IMR-90 (cell line): ENCODE data around the gene IFNG. TPM values are rescaled to one million over a fixed set of nuclear protein-coding genes. Genes with fewer than 3 reads are reported as not detected.

ENCODE experiments used
- ATAC-seq: fragments of 200-7000 bp; cut with Tn5 transposase; 2 replicates; pipeline ENCODE4 v1.9.1; 2020; ENCODE audit warnings: low read depth, mild to moderate bottlenecking, moderate library complexity
- BruUV-seq: library from RNA; stranded (reverse); fragments of 400-500 nt; replicated peaks from 2 replicates; lab custom pipeline; 2021; lab: Mats Ljungman, UMichigan
- CTCF ChIA-PET: fragments of 300-600 bp; formaldehyde crosslinking; extraction: SDS; loops from one replicate; lab custom pipeline; 2021; ENCODE audit warnings: antibody characterized with exemption; lab: Yijun Ruan, JAX
- POLR2A ChIA-PET: fragments of 300-600 bp; sonication (Branson Sonifier 250); formaldehyde crosslinking; loops from one replicate; lab custom pipeline; 2022; ENCODE audit warnings: antibody characterized with exemption; ENCODE audit not compliant: unreplicated experiment; lab: Charles Lee
- DNase-seq: peaks from one replicate; pipeline ENCODE4 v3.0.0; 2013
- H2AFZ ChIP-seq: replicated peaks from 2 replicates; pipeline ENCODE3; 2013; ENCODE audit warnings: low read length, mild to moderate bottlenecking; ENCODE audit not compliant: poor library complexity
- H2AK5ac ChIP-seq: 2 replicates; pipeline ENCODE4 v1.6.1; 2013; ENCODE audit warnings: low read depth, low read length, inconsistent platforms
- H2AK9ac ChIP-seq: replicated peaks from 2 replicates; pipeline ENCODE3; 2013; ENCODE audit warnings: mild to moderate bottlenecking, low read depth, low read length, moderate library complexity; ENCODE audit not compliant: poor library complexity
- H2BK120ac ChIP-seq: 2 replicates; pipeline ENCODE4 v1.6.1; 2013; ENCODE audit warnings: low read depth, low read length, inconsistent platforms
- H2BK15ac ChIP-seq: 3 replicates; pipeline ENCODE4 v1.6.1; 2013; ENCODE audit warnings: low read depth, low read length, inconsistent platforms
- H2BK20ac ChIP-seq: 2 replicates; pipeline ENCODE4 v1.6.1; 2013; ENCODE audit warnings: low read depth, mild to moderate bottlenecking, inconsistent platforms, low read length, moderate library complexity
- H2BK5ac ChIP-seq: 2 replicates; pipeline ENCODE4 v1.6.1; 2013; ENCODE audit warnings: mild to moderate bottlenecking, low read depth, low read length, inconsistent platforms; ENCODE audit not compliant: poor library complexity, severe bottlenecking
- H3K14ac ChIP-seq: replicated peaks from 2 replicates; pipeline ENCODE4 v1.6.1; 2013; ENCODE audit warnings: low read depth, low read length, inconsistent platforms
- H3K18ac ChIP-seq: 2 replicates; pipeline ENCODE4 v1.6.1; 2013; ENCODE audit warnings: low read depth, low read length, control low read depth
- H3K23ac ChIP-seq: 2 replicates; pipeline ENCODE4 v1.6.1; 2013; ENCODE audit warnings: low read depth, low read length, inconsistent platforms
- H3K27ac ChIP-seq: 2 replicates; pipeline ENCODE4 v1.5.1; 2013; ENCODE audit warnings: mild to moderate bottlenecking, control low read depth, low read length; ENCODE audit not compliant: insufficient read depth
- H3K27me3 ChIP-seq: 2 replicates; pipeline ENCODE4 v1.6.1; 2013; ENCODE audit warnings: low read length; ENCODE audit not compliant: control insufficient read depth, insufficient read depth
- H3K36me3 ChIP-seq: 2 replicates; pipeline ENCODE4 v1.6.1; 2013; ENCODE audit warnings: low read length, mixed read lengths; ENCODE audit not compliant: control insufficient read depth, insufficient read depth
- H3K4ac ChIP-seq: 2 replicates; pipeline ENCODE4 v1.6.1; 2013; ENCODE audit warnings: low read depth, low read length, inconsistent platforms
- H3K4me1 ChIP-seq: 2 replicates; pipeline ENCODE4 v1.6.1; 2013; ENCODE audit warnings: low read length, mixed read lengths; ENCODE audit not compliant: control insufficient read depth, insufficient read depth
- H3K4me2 ChIP-seq: 2 replicates; pipeline ENCODE4 v1.6.1; 2013; ENCODE audit warnings: low read depth, mild to moderate bottlenecking, control low read depth, low read length, moderate library complexity
- H3K4me3 ChIP-seq: 2 replicates; pipeline ENCODE4 v1.5.1; 2013; ENCODE audit warnings: low read depth, mild to moderate bottlenecking, control low read depth, low read length, moderate library complexity; ENCODE audit not compliant: insufficient read depth
- H3K56ac ChIP-seq: 2 replicates; pipeline ENCODE4 v1.6.1; 2013; ENCODE audit warnings: low read length, inconsistent platforms; ENCODE audit not compliant: insufficient read depth; ENCODE audit errors: extremely low read depth
- H3K79me1 ChIP-seq, 2 experiments: 2 replicates each; pipeline ENCODE4 v1.6.1; 2013; ENCODE audit warnings: low read length in 2 of 2, inconsistent platforms in 1 of 2, low read depth in 1 of 2
- H3K9ac ChIP-seq: 2 replicates; pipeline ENCODE4 v1.6.1; 2013; ENCODE audit warnings: low read depth, low read length, control low read depth
- H3K9me1 ChIP-seq: 2 replicates; pipeline ENCODE4 v1.6.1; 2013; ENCODE audit warnings: low read length, inconsistent platforms; ENCODE audit not compliant: insufficient read depth
- H3K9me3 ChIP-seq: 2 replicates; pipeline ENCODE4 v1.6.1; 2013; ENCODE audit warnings: low read length; ENCODE audit not compliant: control insufficient read depth, insufficient read depth
- H4K20me1 ChIP-seq: 2 replicates; pipeline ENCODE4 v1.6.1; 2013; ENCODE audit warnings: low read length, inconsistent platforms; ENCODE audit not compliant: insufficient read depth
- H4K5ac ChIP-seq: 2 replicates; pipeline ENCODE4 v1.6.1; 2013; ENCODE audit warnings: mild to moderate bottlenecking, low read depth, low read length, control low read depth
- H4K8ac ChIP-seq, 2 experiments: 2 replicates each; pipeline ENCODE4 v1.6.1; 2013; ENCODE audit warnings: low read depth in 2 of 2, low read length in 2 of 2, control low read depth in 1 of 2, inconsistent platforms in 1 of 2
- H4K91ac ChIP-seq: 2 replicates; pipeline ENCODE4 v1.6.1; 2013; ENCODE audit warnings: low read depth, low read length, inconsistent platforms; ENCODE audit not compliant: insufficient read depth
- BHLHE40 ChIP-seq: fragments of 150-350 bp; IDR thresholded peaks from 2 replicates; pipeline ENCODE4 v1.6.1; 2016; ENCODE audit warnings: mild to moderate bottlenecking, low read depth, low read length
- CEBPB ChIP-seq: IDR thresholded peaks from 2 replicates; pipeline ENCODE4 v1.6.1; 2012; ENCODE audit warnings: low read depth, low read length, improper control_type of control experiment
- CHD1 ChIP-seq: IDR thresholded peaks from 2 replicates; pipeline ENCODE4 v1.6.1; 2012; ENCODE audit warnings: low read depth, low read length, improper control_type of control experiment
- ELK1 ChIP-seq: fragments of 150-350 bp; IDR thresholded peaks from 2 replicates; pipeline ENCODE4 v1.6.1; 2016; ENCODE audit warnings: low read depth, mild to moderate bottlenecking, low read length, moderate library complexity, borderline replicate concordance
- FOS ChIP-seq: fragments of 150-350 bp; IDR thresholded peaks from 2 replicates; pipeline ENCODE4 v1.6.1; 2016; ENCODE audit warnings: low read depth, low read length
- MAFK ChIP-seq: IDR thresholded peaks from 2 replicates; pipeline ENCODE4 v1.6.1; 2012; ENCODE audit warnings: low read depth, low read length, improper control_type of control experiment
- MAZ ChIP-seq: IDR thresholded peaks from 2 replicates; pipeline ENCODE4 v1.6.1; 2012; ENCODE audit warnings: low read depth, mild to moderate bottlenecking, low read length, improper control_type of control experiment, moderate library complexity, borderline replicate concordance
- NFE2L2 ChIP-seq: fragments of 150-350 bp; IDR thresholded peaks from 2 replicates; pipeline ENCODE4 v1.6.1; 2016; ENCODE audit warnings: low read depth, mild to moderate bottlenecking, low read length
- RAD21 ChIP-seq: IDR thresholded peaks from 2 replicates; pipeline ENCODE4 v1.6.1; 2012; ENCODE audit warnings: low read length, improper control_type of control experiment
- RCOR1 ChIP-seq: IDR thresholded peaks from 2 replicates; pipeline ENCODE4 v1.6.1; 2012; ENCODE audit warnings: mild to moderate bottlenecking, low read length, improper control_type of control experiment; ENCODE audit not compliant: insufficient replicate concordance
- RFX5 ChIP-seq: IDR thresholded peaks from 2 replicates; pipeline ENCODE4 v1.8.0; 2012; ENCODE audit warnings: low read depth, mild to moderate bottlenecking, low read length, moderate library complexity
- SMC3 ChIP-seq: fragments of 150-350 bp; IDR thresholded peaks from 2 replicates; pipeline ENCODE4 v1.6.1; 2016; ENCODE audit warnings: low read depth, mild to moderate bottlenecking, antibody characterized with exemption, low read length, moderate library complexity
- USF2 ChIP-seq: fragments of 150-350 bp; IDR thresholded peaks from 2 replicates; pipeline ENCODE4 v1.6.1; 2017; ENCODE audit warnings: mild to moderate bottlenecking, antibody characterized with exemption, low read length, low read depth
- dilution Hi-C: fragments of 300-500 bp; cut with HindIII; formaldehyde crosslinking; loops from one replicate; pipeline ENCODE4 v1.14.3; 2018; ENCODE audit warnings: low sequenced_read_pairs; ENCODE audit not compliant: unreplicated experiment
- in situ Hi-C: fragments of 300-500 bp; cut with MboI; formaldehyde crosslinking; loops from 3 replicates; pipeline ENCODE4 v1.14.3; 2019; ENCODE audit warnings: low sequenced_read_pairs, inconsistent platforms, mixed read lengths
- intact Hi-C: fragments of 100-400 bp; cut with micrococcal nuclease; formaldehyde crosslinking; loops from 2 replicates; pipeline ENCODE4 v1.10.0; 2022
- polyA plus RNA-seq, 3 experiments: library from polyadenylated mRNA; depleted of rRNA; stranded (reverse); fragments of >200 nt; gene quantifications; 2 replicates each; pipeline ENCODE4 v1.2.3, GENCODE V29; 2012; ENCODE audit warnings: low replicate concordance in 1 of 3
- total RNA-seq: library from RNA; depleted of rRNA; stranded (reverse); fragments of >200 nt; gene quantifications from 2 replicates; pipeline ENCODE4 v1.2.3, GENCODE V29; 2012
- TF ChIP-seq, protein P1 (sequence below): conservative IDR thresholded peaks from 2 replicates; pipeline ENCODE4 v1.5.1; 2012; ENCODE audit warnings: mild to moderate bottlenecking, low read depth, low read length, improper control_type of control experiment

Gene IFNG
- total and polyA plus RNA-seq, 2 of the 4 experiments (the other 2 are of a cell fraction), result not detected

DNA sequence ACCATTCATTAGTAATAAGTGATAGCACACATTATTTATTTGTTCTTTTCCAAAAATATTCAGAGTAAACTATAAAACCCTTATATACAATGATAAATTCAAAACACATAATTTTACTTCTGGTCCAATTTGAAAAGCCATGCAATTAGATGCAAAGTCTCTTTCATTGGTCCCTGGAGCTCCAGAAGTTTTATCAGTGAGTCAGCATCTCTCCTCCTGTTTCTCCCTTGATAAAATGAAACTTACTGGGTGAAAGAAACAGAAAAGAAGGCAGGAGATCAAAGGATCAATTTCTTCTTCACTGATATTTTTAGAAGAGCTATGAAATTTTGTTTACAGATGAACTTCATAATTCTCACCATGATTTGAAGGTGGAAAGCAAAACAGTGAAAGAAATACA is 47.5 kb downstream of the IFNG start:
- H2BK20ac ChIP-seq, result no peak overlapping the region
- no peak overlapping the region for H3K9ac ChIP-seq
- no peaks in the 10 kb centered on the region for H3K9me3 ChIP-seq
- no peak overlapping the region for H2AFZ ChIP-seq
- no peak for ATAC-seq
- H3K79me1 ChIP-seq, result no peaks in the 10 kb centered on the region
- H2BK5ac ChIP-seq, result no peak overlapping the region
- no peak overlapping the region for H4K5ac ChIP-seq
- no peak overlapping the region for H3K14ac ChIP-seq
- H3K18ac ChIP-seq, result no peak overlapping the region
- no peak for DNase-seq
- no TSS peak for BruUV-seq
- H2BK15ac ChIP-seq, result no peak overlapping the region
- no peaks in the 10 kb centered on the region for H3K4me1 ChIP-seq
- H2AK5ac ChIP-seq, result no peak overlapping the region
- in situ Hi-C loops, result no loop called here
- H3K27me3 ChIP-seq, result no peaks in the 10 kb centered on the region; the same call in 1 of the 2 replicates
- H3K4me2 ChIP-seq, result no peak overlapping the region
- CTCF ChIA-PET, result no interaction called here
- H3K9me1 ChIP-seq, result no peaks in the 10 kb centered on the region
- H2BK120ac ChIP-seq, result no peak overlapping the region
- H3K4me3 ChIP-seq, result no peak overlapping the region
- POLR2A ChIA-PET, result no interaction called here
- dilution Hi-C loops, result no loop called here
- intact Hi-C loops, result no loop called here
- H3K56ac ChIP-seq, result no peak overlapping the region
- H4K8ac ChIP-seq, result no peak overlapping the region
- no peak overlapping the region for H2AK9ac ChIP-seq
- no peak overlapping the region for H3K27ac ChIP-seq
- H3K36me3 ChIP-seq, result no peaks in the 10 kb centered on the region
- no peak overlapping the region for H3K23ac ChIP-seq
- TF ChIP-seq SMC3, result no peak
- no peak for TF ChIP-seq MAZ
- no peak for TF ChIP-seq FOS
- TF ChIP-seq NFE2L2, result no peak
- TF ChIP-seq ELK1, result no peak
- no peak for TF ChIP-seq CHD1
- no peak for TF ChIP-seq USF2
- TF ChIP-seq RFX5, result no peak
- TF ChIP-seq RCOR1, result no peak
- TF ChIP-seq, protein P1, sequence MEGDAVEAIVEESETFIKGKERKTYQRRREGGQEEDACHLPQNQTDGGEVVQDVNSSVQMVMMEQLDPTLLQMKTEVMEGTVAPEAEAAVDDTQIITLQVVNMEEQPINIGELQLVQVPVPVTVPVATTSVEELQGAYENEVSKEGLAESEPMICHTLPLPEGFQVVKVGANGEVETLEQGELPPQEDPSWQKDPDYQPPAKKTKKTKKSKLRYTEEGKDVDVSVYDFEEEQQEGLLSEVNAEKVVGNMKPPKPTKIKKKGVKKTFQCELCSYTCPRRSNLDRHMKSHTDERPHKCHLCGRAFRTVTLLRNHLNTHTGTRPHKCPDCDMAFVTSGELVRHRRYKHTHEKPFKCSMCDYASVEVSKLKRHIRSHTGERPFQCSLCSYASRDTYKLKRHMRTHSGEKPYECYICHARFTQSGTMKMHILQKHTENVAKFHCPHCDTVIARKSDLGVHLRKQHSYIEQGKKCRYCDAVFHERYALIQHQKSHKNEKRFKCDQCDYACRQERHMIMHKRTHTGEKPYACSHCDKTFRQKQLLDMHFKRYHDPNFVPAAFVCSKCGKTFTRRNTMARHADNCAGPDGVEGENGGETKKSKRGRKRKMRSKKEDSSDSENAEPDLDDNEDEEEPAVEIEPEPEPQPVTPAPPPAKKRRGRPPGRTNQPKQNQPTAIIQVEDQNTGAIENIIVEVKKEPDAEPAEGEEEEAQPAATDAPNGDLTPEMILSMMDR, result no peak
- no peak for TF ChIP-seq RAD21
- no peak for TF ChIP-seq CEBPB
- TF ChIP-seq BHLHE40, result no peak
- no peak for TF ChIP-seq MAFK
- no peak overlapping the region for H3K4ac ChIP-seq
- H4K91ac ChIP-seq, result no peak overlapping the region
- no peaks in the 10 kb centered on the region for H4K20me1 ChIP-seq
